ENCODE data around the gene RAB3A.

DNA sequence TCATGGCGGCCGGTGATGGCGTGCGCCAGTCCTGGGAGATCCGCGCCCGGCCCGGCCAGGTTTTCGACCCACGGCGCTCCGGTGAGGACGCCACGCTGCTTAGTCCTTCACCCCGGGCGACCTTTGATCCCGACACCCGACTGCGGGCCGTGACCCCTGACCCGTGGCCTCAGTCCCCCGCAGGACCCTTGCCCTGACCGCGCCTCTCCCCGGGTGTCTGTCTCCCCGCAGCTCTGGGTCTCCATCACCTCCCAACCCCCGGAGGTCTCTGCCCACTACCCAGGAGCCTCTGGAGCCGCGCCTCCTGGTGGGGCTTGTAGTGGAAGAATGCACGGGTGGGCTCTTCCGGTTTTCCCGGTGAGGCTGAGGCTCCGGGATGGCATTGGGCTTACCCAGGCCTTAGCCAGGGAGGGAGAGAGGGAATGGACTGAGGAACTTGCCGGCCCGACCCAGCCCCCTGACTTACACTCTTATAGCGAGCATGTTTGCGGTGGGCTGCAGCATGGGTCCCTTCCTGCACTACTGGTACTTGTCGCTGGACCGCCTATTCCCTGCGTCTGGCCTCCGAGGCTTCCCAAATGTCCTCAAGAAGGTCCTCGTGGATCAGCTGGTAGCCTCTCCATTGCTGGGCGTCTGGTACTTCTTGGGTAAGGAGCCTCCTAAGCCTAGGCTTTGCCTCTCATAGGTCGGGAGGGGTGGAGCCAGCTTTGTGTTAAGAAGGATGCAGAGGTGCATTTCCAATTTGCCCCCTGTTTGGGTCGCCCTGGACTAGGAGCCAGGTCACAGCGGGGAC, 10.3 kb downstream of the RAB3A start:
- TF ChIP-seq, protein P1, sequence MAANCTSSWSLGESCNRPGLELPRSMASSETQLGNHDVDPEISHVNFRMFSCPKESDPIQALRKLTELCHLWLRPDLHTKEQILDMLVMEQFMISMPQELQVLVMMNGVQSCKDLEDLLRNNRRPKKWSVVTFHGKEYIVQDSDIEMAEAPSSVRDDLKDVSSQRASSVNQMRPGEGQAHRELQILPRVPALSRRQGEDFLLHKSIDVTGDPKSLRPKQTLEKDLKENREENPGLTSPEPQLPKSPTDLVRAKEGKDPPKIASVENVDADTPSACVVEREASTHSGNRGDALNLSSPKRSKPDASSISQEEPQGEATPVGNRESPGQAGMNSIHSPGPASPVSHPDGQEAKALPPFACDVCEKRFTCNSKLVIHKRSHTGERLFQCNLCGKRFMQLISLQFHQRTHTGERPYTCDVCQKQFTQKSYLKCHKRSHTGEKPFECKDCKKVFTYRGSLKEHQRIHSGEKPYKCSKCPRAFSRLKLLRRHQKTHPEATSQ (tag by site-specific recombination; IDR thresholded peaks at IDR 0.05), result no peak
- TF ChIP-seq ATF2 (tag by site-specific recombination; IDR thresholded peaks at IDR 0.05; ENCODE audit: low read depth) (no peak), CTCF (tag by site-specific recombination; IDR thresholded peaks at IDR 0.05) (0 out of 2 replicates have a peak, but pooled peaks have one; percentile 29), ZBTB8A (tag by site-specific recombination; IDR thresholded peaks at IDR 0.05) (no peak), YY1 (tag by site-specific recombination; IDR thresholded peaks at IDR 0.05) (peak; percentile 81; the same call in 1 of the 2 replicates), ZNF18 (tag by site-specific recombination; IDR thresholded peaks at IDR 0.05) (no peak), TCF7L2 (IDR thresholded peaks at IDR 0.05; ENCODE audit: borderline replicate concordance, low read depth, low read length) (no peak), ZNF585B (tag by site-specific recombination; IDR thresholded peaks at IDR 0.05) (no peak), ZNF19 (tag by site-specific recombination; IDR thresholded peaks at IDR 0.05; ENCODE audit: low read depth) (no peak), ZNF658 (tag by site-specific recombination; IDR thresholded peaks at IDR 0.05) (no peak), ZNF146 (tag by site-specific recombination; IDR thresholded peaks at IDR 0.05) (no peak), GLI2 (tag by site-specific recombination; IDR thresholded peaks at IDR 0.05; ENCODE audit: borderline replicate concordance, low read depth) (no peak)
- TF ChIP-seq, protein P2, sequence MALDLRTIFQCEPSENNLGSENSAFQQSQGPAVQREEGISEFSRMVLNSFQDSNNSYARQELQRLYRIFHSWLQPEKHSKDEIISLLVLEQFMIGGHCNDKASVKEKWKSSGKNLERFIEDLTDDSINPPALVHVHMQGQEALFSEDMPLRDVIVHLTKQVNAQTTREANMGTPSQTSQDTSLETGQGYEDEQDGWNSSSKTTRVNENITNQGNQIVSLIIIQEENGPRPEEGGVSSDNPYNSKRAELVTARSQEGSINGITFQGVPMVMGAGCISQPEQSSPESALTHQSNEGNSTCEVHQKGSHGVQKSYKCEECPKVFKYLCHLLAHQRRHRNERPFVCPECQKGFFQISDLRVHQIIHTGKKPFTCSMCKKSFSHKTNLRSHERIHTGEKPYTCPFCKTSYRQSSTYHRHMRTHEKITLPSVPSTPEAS (tag by site-specific recombination; IDR thresholded peaks at IDR 0.05), result no peak
- TF ChIP-seq, protein P3, sequence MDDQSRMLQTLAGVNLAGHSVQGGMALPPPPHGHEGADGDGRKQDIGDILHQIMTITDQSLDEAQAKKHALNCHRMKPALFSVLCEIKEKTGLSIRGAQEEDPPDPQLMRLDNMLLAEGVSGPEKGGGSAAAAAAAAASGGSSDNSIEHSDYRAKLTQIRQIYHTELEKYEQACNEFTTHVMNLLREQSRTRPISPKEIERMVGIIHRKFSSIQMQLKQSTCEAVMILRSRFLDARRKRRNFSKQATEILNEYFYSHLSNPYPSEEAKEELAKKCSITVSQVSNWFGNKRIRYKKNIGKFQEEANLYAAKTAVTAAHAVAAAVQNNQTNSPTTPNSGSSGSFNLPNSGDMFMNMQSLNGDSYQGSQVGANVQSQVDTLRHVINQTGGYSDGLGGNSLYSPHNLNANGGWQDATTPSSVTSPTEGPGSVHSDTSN (CRISPR knock-in tag; IDR thresholded peaks at IDR 0.05), result no peak

All from HEK293 (cell line).